CD4-positive, alpha-beta T cell treated with Interferon alpha-2 for 1 hour (primary cell): ENCODE measurements around the gene DMBX1.

Experiments
- DNase-seq, 2 donors: peaks; one replicate each; pipeline ENCODE4 v3.0.0-alpha.2; 2020 to 2022

DMBX1 gene

DNA sequence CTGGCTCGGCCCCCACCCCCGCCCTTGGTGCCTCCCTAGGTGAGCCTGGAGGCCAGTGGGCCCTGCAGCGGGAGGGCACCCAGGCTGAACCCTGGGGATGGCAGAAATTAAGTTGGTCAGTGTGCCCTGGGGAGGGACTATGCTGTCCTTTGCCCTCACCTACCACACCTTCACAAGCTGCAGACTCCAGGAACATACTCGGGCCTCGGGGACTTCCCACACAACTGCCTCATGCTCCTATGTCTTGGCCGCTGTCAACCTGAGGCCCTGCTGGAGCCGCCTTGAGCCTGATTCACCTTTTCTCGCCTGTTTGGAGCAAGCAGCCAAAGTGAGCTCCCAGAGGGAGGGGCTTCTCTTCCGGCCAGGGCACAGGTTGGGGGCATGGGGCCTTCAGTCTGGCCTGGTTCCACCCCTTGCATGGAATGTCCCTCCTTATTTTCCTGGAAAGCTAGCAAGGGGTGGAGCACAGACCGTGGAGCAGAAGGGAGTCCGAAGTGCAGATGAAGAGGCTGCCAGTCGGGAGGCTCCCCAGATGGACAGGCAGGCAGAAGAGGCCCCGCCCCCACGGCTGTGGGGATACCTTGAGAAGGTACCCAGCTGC lies 37.2 kb downstream of the DMBX1 start:
- no peak for DNase-seq

DNA sequence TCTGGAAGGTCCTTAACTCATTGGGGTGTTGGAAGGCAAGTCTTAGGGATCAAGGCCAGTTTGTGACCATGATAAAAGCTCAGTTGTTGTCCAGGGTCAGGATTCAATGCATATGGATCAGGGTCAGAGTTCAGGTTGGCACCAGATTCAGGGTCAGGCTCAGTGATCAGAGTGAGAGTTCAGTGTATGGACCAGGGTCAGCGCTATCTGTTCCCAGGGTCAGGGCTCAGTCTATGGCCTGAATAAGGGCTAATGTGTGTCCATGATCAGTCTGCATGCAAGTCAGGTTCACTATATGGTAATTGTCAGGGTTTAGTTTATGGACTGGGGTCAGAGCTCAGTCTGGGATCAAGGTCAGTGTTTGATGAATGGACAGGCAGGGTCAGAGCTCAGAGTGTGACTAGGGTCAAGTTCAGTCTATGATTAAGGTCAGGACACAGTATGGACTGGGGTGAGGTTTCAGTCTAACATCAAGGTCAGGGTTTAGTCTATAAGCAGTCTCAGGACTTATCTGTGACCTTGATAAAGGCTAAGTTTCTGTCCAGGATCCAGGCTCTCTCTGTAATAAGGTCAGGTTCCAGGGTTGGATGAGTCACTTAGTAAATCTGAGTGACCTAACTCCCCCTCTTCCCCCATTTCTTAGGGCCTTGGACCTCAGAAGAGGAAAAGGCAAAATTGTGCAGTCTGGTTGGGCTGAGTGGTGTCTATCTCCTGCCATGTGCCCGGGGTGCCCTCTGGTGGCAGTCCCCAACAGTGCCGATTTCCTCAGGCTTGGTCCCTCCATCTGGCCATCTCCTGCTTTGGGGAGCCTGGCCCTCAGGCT lies 38.0 kb downstream of the DMBX1 start:
- peak; percentile 57 to 73 for DNase-seq

DNA sequence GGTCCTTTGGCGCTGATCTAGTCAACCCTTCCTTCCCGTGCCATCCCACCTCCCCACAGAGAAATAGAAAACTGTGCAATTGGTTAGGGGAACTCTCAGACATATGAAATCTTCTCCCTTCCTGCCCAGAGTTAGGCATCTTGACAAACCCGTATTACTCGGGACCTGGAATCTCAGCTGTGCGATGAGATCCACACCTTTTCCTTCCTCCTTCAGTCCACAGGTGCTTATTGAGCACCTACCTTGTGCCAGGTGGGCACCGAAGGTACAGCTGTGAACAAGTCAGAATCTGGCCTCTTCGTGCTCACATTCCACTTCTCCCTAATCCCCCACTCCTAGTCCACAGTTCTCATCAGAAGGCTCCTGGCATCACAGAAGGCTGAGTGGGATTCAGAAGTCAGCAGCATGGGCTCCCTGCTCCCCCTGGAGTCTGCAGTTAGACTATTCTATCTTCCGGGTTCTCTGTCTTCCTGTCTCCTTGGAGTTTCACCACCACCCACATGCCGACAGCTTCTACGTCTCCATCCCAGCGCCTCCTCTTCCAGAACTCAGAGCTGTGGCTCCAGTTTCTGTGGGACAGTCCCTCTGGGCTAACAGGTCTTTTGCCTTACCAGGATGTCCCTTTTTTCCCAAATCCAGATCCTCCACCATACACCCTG lies 38.8 kb downstream of the DMBX1 start:
- DNase-seq = no peak

- no peak for DNase-seq
These were observed 39.5 kb downstream of the DMBX1 start for GRCh38 chr1:46529031-46529630.

- no peak for DNase-seq
These were observed 40.7 kb downstream of the DMBX1 start for GRCh38 chr1:46530311-46530710.

DNA sequence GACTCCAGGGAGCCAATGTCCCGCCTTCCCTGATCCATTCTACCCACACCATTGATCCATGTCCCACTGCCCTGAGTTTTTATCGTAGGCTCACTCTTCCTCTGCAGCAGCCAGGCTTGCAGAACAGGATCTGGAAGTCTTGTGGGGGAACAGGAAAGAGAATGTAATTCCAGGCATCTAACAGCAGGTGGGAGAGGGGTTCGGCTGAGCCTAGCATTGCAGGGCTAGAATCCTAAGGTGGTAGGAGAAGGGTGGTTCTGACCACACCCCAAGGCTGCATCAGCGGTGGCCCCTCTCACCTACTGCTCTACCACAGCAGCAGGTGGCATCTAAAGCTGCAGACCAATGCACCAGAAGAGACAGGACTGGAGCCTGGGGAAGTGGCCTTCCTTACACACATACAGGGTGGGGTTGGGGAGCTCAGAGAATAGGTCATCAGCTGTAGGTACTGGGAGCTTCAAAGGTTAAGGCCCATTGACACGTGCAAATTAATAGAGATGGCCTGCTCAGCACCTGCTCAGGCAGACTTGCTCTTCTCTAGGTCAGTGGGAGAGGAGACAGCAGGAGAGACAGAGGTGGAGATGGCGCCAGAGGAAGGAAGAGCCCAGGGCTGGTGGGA lies 41.3 kb downstream of the DMBX1 start:
- DNase-seq = no peak

DNA sequence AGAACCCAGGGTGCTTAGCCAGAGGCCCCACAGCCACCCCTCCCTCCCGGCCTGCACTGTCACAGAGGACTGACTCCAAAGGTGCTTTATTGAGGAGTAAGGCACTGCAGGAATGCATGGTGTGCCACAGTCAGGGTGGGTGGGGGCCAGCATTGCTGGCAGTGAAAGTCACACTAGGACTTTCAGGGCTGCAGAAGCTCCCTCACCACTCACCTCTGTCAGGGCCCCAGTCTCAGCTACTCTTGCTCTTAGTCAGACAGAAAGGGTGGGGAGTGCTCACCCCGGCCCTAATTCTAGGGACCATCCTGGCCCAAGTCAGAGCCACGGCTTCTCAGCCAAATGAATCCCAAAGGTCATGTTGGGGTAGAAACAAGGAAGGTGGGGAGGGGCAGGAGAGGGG lies 42.5 kb downstream of the DMBX1 start:
- no peak for DNase-seq

- peak; percentile 37 to 72 for DNase-seq
These were observed 43.0 kb downstream of the DMBX1 start for GRCh38 chr1:46532498-46533178.

DNA sequence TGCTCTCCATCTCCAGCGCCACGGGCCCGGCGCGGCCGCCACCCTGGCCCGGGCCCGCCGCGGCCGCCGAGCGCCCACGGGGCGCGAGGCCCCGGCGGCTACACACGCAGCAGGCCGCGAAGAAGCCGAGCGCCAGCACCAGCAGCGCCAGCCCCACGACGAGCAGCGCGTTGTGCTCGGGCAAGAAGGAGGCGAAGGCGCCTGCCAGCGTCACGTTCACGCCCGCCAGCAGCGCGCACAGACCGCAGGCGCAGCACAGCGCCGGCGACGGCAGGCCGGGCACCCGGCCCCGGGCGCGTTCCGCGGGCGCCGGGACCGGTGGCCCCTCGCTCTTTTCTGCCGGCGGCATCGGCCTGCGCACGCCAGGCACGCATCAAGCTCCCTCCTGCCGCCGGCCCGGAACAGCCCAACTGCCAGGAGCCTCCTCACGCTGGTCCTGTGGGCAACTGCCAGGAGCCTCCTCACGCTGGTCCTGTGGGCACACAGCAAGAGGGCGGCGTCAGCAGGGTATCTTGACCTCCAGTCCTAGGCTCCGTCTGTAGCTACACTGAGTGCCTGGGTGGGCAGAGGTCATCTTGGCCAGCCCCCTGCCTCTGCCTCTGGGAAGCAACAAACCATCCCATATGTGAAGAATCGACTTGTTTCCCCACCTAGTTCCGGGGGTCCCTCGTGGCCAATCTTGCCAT lies 43.7 kb downstream of the DMBX1 start:
- peak; percentile 29 to 58 for DNase-seq

GRCh38 chr1:46535063-46535462 lies 45.4 kb downstream of the DMBX1 start:
- DNase-seq = peak in 1 of 2 donors; percentile 20

DNA sequence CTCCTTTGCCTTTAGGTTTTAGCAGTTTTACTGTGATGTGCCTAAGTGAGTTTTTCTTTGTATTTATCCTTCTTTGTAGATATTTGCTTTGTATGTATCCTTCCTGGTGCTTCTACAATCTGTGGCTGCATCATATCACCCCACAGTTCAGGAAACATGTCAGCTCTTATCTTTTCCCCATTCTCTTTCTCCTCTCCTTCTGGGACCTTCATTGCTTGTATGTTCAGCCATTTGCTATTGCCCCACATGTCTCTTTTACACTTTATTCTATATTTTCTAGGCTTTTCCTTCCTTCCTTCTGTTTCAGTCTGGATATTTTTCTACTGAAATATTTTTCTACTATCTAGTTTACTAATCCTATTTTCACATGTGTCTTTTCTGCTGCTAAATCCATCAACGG lies 46.9 kb downstream of the DMBX1 start:
- no peak for DNase-seq

DNA sequence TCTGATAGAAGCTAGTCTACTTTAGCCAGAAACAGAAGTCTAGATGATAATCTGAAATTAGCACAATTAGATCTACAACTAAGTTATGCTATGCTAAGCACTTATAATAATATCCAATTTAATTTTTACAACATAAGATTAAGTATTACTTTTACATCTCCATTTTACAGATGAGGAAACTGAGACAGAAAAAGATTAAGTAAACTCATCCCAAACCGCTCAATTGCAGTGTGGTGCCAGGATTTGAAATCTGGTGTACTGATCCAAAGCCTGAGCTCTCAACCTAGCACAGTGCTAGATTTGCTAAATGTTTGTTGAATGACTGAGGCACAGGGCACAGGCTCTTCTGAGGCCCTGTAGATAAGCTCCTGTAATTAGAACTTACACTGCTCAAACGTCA lies 48.0 kb downstream of the DMBX1 start:
- no peak for DNase-seq

DNA sequence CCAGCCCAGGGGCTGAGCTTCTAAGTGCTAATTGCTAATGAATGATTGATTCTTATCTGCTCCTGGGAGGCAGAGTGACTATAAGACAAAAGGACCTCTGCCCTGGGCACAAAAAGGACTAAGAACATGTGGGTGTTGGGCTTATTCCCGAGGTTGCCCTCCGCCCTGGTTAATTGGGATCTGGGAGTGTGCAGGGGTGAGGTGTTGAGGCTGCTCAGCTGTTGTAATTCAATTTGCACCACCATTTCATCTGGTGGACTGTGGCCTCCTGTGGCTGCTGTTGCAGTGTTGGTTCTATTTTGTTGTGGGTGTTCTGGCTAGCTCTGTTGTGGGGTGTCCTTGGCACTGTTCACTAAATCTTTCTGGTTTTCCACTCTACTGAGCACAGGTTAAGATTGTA lies 48.5 kb downstream of the DMBX1 start:
- no peak for DNase-seq
